H9 (cell line): ENCODE measurements around the gene GLRA2. TPM values are rescaled to one million over a fixed set of nuclear protein-coding genes. Genes with fewer than 3 reads are reported as not detected.

Source experiments
- DNase-seq: peaks from one replicate; pipeline ENCODE4 v3.0.0-alpha.2; 2017
- H2AFZ ChIP-seq: one replicate; pipeline ENCODE4 v1.6.1; 2013; ENCODE audit warnings: mild to moderate bottlenecking, low read length, control low read depth, moderate library complexity
- H2AK5ac ChIP-seq: 2 replicates; pipeline ENCODE4 v1.6.1; 2013; ENCODE audit warnings: low read length, control low read depth, mixed read lengths; ENCODE audit not compliant: insufficient read length
- H2BK120ac ChIP-seq: one replicate; pipeline ENCODE4 v1.6.1; 2013; ENCODE audit warnings: low read depth, mild to moderate bottlenecking, low read length, control low read depth, inconsistent platforms; ENCODE audit not compliant: poor library complexity, severe bottlenecking
- H2BK12ac ChIP-seq: 2 replicates; pipeline ENCODE4 v1.6.1; 2013; ENCODE audit warnings: low read length, control low read depth, mixed read lengths, low read depth; ENCODE audit not compliant: insufficient read length
- H2BK15ac ChIP-seq: 2 replicates; pipeline ENCODE4 v1.6.1; 2013; ENCODE audit warnings: low read depth, low read length, control low read depth
- H2BK20ac ChIP-seq: one replicate; pipeline ENCODE4 v1.6.1; 2013; ENCODE audit warnings: low read depth, mild to moderate bottlenecking, low read length, control low read depth, inconsistent platforms; ENCODE audit not compliant: poor library complexity, severe bottlenecking
- H2BK5ac ChIP-seq: 2 replicates; pipeline ENCODE4 v1.6.1; 2013; ENCODE audit warnings: low read length, control low read depth, mixed read lengths; ENCODE audit not compliant: insufficient read length
- H3K14ac ChIP-seq: 2 replicates; pipeline ENCODE4 v1.6.1; 2013; ENCODE audit warnings: low read length, control low read depth; ENCODE audit not compliant: insufficient read depth
- H3K18ac ChIP-seq: 2 replicates; pipeline ENCODE4 v1.6.1; 2013; ENCODE audit warnings: low read depth, mild to moderate bottlenecking, mixed read lengths, low read length, control low read depth; ENCODE audit not compliant: insufficient read length
- H3K23ac ChIP-seq: 2 replicates; pipeline ENCODE4 v1.6.1; 2013; ENCODE audit warnings: low read length, control low read depth, mixed read lengths, low read depth; ENCODE audit not compliant: insufficient read length
- H3K23me2 ChIP-seq: 2 replicates; pipeline ENCODE4 v1.6.1; 2013; ENCODE audit warnings: low read depth, mild to moderate bottlenecking, mixed read lengths, low read length, control low read depth; ENCODE audit not compliant: insufficient read length, poor library complexity, severe bottlenecking
- H3K27ac ChIP-seq: 2 replicates; pipeline ENCODE4 v1.5.1; 2013; ENCODE audit warnings: low read length, control low read depth, mixed read lengths, low read depth; ENCODE audit not compliant: insufficient read length
- H3K27me3 ChIP-seq: 2 replicates; pipeline ENCODE4 v1.6.1; 2013; ENCODE audit warnings: low read length, control low read depth, inconsistent platforms; ENCODE audit not compliant: insufficient read depth
- H3K4ac ChIP-seq: 2 replicates; pipeline ENCODE4 v1.6.1; 2013; ENCODE audit warnings: low read depth, mild to moderate bottlenecking, control low read depth, inconsistent platforms, low read length, moderate library complexity
- H3K4me1 ChIP-seq: 2 replicates; pipeline ENCODE4 v1.6.1; 2013; ENCODE audit warnings: low read length, control low read depth, inconsistent platforms; ENCODE audit not compliant: insufficient read depth
- H3K4me2 ChIP-seq: 2 replicates; pipeline ENCODE4 v1.6.1; 2013; ENCODE audit warnings: low read length, control low read depth, mixed read lengths; ENCODE audit not compliant: insufficient read length, insufficient read depth
- H3K56ac ChIP-seq: 2 replicates; pipeline ENCODE4 v1.6.1; 2013; ENCODE audit warnings: low read depth, mild to moderate bottlenecking, mixed read lengths, low read length, control low read depth; ENCODE audit not compliant: insufficient read length
- H3K79me1 ChIP-seq: 2 replicates; pipeline ENCODE4 v1.6.1; 2013; ENCODE audit warnings: low read depth, mild to moderate bottlenecking, moderate library complexity, low read length, control low read depth, inconsistent platforms; ENCODE audit not compliant: insufficient read depth, poor library complexity, severe bottlenecking
- H3K79me2 ChIP-seq: 2 replicates; pipeline ENCODE4 v1.6.1; 2013; ENCODE audit warnings: low read length, control low read depth, inconsistent platforms; ENCODE audit not compliant: insufficient read depth
- H3K9ac ChIP-seq: 2 replicates; pipeline ENCODE4 v1.6.1; 2013; ENCODE audit warnings: low read length, control low read depth, mixed read lengths; ENCODE audit not compliant: insufficient read length; ENCODE audit errors: extremely low read depth
- H3K9me3 ChIP-seq: one replicate; pipeline ENCODE4 v1.6.1; 2013; ENCODE audit warnings: low read depth, low read length, inconsistent platforms; ENCODE audit not compliant: control insufficient read depth
- H3T11ph ChIP-seq: one replicate; pipeline ENCODE4 v1.6.1; 2013; ENCODE audit warnings: mild to moderate bottlenecking, low read length, control low read depth, inconsistent platforms
- H4K20me1 ChIP-seq: one replicate; pipeline ENCODE4 v1.6.1; 2013; ENCODE audit not compliant: control insufficient read depth, insufficient read length, insufficient read depth
- H4K5ac ChIP-seq: 2 replicates; pipeline ENCODE4 v1.6.1; 2013; ENCODE audit warnings: low read depth, mild to moderate bottlenecking, mixed read lengths, low read length, control low read depth; ENCODE audit not compliant: insufficient read length
- H4K8ac ChIP-seq: replicated peaks from 2 replicates; pipeline ENCODE4 v1.6.1; 2013; ENCODE audit warnings: low read length, control low read depth, mixed read lengths, low read depth; ENCODE audit not compliant: insufficient read length
- H4K91ac ChIP-seq: 2 replicates; pipeline ENCODE4 v1.6.1; 2013; ENCODE audit warnings: low read depth, mild to moderate bottlenecking, moderate library complexity, mixed read lengths, low read length, control low read depth; ENCODE audit not compliant: insufficient read length
- H3K27ac Mint-ChIP-seq, 3 experiments: 2 replicates in 2 of 3; 3 replicates in 1 of 3; pipeline ENCODE4 v1.8.0; 2020 to 2021; ENCODE audit warnings: mixed read lengths in 3 of 3, mild to moderate bottlenecking in 1 of 3, moderate library complexity in 1 of 3
- H3K27me3 Mint-ChIP-seq: 2 replicates; pipeline ENCODE4 v1.8.0; 2021; ENCODE audit warnings: low read depth, mild to moderate bottlenecking, moderate library complexity, mixed read lengths
- H3K36me3 Mint-ChIP-seq, 3 experiments: 2 replicates in 2 of 3; 3 replicates in 1 of 3; pipeline ENCODE4 v1.8.0; 2020 to 2021; ENCODE audit warnings: low read depth in 3 of 3, mixed read lengths in 3 of 3; ENCODE audit not compliant: insufficient read depth in 1 of 3
- H3K4me1 Mint-ChIP-seq, 2 experiments: 2 replicates each; pipeline ENCODE4 v1.8.0; 2020; ENCODE audit warnings: mixed read lengths in 2 of 2
- H3K4me3 Mint-ChIP-seq, 2 experiments: 2 replicates in 1 of 2; 3 replicates in 1 of 2; pipeline ENCODE4 v1.8.0; 2020 to 2021; ENCODE audit warnings: mild to moderate bottlenecking in 2 of 2, mixed read lengths in 2 of 2, moderate library complexity in 1 of 2
- H3K9me3 Mint-ChIP-seq, 2 experiments: 2 replicates in 1 of 2; 3 replicates in 1 of 2; pipeline ENCODE4 v1.8.0; 2020; ENCODE audit warnings: mild to moderate bottlenecking in 2 of 2, mixed read lengths in 2 of 2, moderate library complexity in 1 of 2
- CTCF ChIP-seq: fragments of 200-600 bp; sonication (generic); conservative IDR thresholded peaks from 3 replicates; pipeline ENCODE4 v1.8.0; 2021; ENCODE audit warnings: antibody characterized with exemption, mild to moderate bottlenecking
- WGBS: extraction: QIAGEN DNeasy Blood & Tissue Kit; methylation state at CpG from one replicate; pipeline ENCODE4 v1.1.7; 2013; ENCODE audit warnings: missing lambda C conversion rate, low lambda C conversion rate, mixed read lengths; ENCODE audit not compliant: insufficient read length; ENCODE audit errors: extremely low coverage; 5-methylcytosine and 5-hydroxymethylcytosine counted together
- total RNA-seq: library from RNA; stranded (reverse); gene quantifications from 2 replicates; pipeline ENCODE4 v1.2.1, GENCODE V29; 2021

Gene GLRA2
- total RNA-seq, 1 experiment from 2014 or later: not detected

- Mint-ChIP-seq H3K9me3 (peaks cover 60% of the 10 kb centered on the region in 2 experiments), H3K4me3 (no peak overlapping the region), H3K36me3 (peaks cover 16 to 24% (median 17%) of the 10 kb centered on the region in 3 experiments), H3K27me3 (0 out of 2 replicates have a peak, but pooled peaks cover 4% of the 10 kb centered on the region), H3K27ac (no peak overlapping the region), H3K4me1 (no peaks in the 10 kb centered on the region)
- Histone ChIP-seq H2BK20ac (no peak overlapping the region), H3K56ac (no peak overlapping the region), H3K9me3 (peaks cover 6% of the 10 kb centered on the region), H3K14ac (no peak overlapping the region), H3K4me1 (no peaks in the 10 kb centered on the region), H2AK5ac (no peak overlapping the region), H4K20me1 (no peaks in the 10 kb centered on the region), H2BK12ac (no peak overlapping the region), H4K5ac (no peak overlapping the region), H3K23ac (no peak overlapping the region), H4K8ac (no peak overlapping the region), H3K18ac (no peak overlapping the region), H2AFZ (no peak overlapping the region), H2BK5ac (no peak overlapping the region), H3K9ac (no peak overlapping the region), H4K91ac (no peak overlapping the region), H3K4ac (no peak overlapping the region), H3K4me2 (no peak overlapping the region), H3K79me2 (no peaks in the 10 kb centered on the region), H3K27ac (no peak overlapping the region), H2BK120ac (no peak overlapping the region), H3K23me2 (no peaks in the 10 kb centered on the region), H2BK15ac (no peak overlapping the region), H3K79me1 (no peaks in the 10 kb centered on the region), H3K27me3 (no peaks in the 10 kb centered on the region), H3T11ph (no peak overlapping the region)
- TF ChIP-seq CTCF: no peak
- no CpG with 5 or more reads among the region's 3 CpGs for WGBS
- DNase-seq: no peak
Measured at GRCh38 chrX:14775416-14775815, 246.1 kb downstream of the GLRA2 start.
